Medulla oblongata (tissue), 1 donor: ENCODE data around the gene MYH6.
A peak's percentile ranks its signal among the peaks of the same experiment; 100 is the strongest.

Experiments
- DNase-seq: peaks from one replicate; pipeline ENCODE4 v3.0.0-alpha.2; 2015; ENCODE audit errors: extremely low spot score

Gene MYH6

DNA sequence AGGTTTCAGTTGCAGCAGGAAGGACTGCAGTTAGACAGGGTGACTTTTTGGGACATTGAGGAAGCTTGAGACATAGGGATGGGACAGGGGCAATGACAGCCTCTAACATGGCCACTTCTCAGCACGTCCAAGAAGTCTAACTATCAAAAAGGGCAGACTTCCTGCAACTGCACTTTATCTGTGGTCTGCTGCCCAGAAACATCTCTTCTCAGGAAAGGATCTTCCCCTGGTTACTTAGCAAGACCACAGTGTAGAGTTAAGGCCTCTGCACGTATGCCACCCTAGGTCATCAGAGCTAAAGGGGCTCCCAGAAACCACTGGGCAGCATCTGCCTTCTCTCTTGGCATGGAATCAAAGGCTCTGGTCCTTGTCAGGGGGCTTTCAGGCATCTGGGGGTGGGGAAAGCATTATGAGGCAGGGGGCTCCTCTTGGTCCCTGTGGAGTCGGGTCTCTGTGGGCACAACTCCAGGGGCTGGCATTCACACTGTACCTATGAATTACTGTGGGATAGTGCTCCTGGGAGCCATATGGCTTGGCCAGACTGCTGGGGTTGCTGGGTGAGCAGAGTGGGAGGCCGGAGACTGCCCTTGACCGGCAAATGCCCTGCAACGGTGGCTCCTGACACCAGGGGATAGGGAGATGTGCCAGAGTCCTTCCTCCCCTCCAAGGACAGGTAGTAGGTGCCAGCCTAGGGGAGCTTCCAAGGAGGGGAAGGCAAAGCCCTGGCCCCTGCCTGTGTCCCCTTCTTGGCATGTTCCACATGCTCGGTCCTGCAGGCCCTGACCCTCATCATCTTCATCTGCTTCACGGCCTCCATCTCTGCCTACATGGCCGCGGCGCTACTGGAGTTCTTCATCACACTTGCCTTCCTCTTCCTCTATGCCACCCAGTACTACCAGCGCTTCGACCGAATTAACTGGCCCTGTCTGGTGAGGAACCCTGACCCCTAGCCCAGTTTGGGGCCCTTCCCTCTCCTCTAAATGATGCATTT lies 30.2 kb downstream of the MYH6 start:
- DNase-seq = no peak

GRCh38 chr14:23377198-23377550 lies 30.9 kb downstream of the MYH6 start:
- DNase-seq = no peak

- peak; percentile 96 for DNase-seq
Observed at GRCh38 chr14:23376482-23377197, 31.4 kb downstream of the MYH6 start, which contains the start of gene CMTM5. CMTM5 (plus strand) TSS chr14:23377046; CDS start chr14:23377252, 206 bp downstream.

DNA sequence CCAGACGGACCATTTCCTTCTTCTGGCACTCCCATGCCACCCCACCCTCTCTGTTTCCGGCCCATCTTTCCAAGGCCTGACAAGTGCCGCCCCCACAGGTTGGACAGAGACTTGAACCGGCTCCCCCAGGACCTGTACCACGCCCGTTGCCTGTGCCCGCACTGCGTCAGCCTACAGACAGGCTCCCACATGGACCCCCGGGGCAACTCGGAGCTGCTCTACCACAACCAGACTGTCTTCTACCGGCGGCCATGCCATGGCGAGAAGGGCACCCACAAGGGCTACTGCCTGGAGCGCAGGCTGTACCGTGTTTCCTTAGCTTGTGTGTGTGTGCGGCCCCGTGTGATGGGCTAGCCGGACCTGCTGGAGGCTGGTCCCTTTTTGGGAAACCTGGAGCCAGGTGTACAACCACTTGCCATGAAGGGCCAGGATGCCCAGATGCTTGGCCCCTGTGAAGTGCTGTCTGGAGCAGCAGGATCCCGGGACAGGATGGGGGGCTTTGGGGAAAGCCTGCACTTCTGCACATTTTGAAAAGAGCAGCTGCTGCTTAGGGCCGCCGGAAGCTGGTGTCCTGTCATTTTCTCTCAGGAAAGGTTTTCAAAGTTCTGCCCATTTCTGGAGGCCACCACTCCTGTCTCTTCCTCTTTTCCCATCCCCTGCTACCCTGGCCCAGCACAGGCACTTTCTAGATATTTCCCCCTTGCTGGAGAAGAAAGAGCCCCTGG lies 32.4 kb downstream of the MYH6 start:
- peak; percentile 50 for DNase-seq

DNA sequence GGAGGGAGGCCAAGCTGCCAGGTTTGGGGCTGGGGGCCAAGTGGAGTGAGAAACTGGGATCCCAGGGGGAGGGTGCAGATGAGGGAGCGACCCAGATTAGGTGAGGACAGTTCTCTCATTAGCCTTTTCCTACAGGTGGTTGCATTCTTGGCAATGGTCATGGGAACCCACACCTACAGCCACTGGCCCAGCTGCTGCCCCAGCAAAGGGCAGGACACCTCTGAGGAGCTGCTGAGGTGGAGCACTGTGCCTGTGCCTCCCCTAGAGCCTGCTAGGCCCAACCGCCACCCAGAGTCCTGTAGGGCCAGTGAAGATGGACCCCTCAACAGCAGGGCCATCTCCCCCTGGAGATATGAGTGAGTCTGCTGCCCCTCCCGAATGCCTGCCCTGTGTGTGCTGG lies 35.0 kb downstream of the MYH6 start:
- no peak for DNase-seq

DNA sequence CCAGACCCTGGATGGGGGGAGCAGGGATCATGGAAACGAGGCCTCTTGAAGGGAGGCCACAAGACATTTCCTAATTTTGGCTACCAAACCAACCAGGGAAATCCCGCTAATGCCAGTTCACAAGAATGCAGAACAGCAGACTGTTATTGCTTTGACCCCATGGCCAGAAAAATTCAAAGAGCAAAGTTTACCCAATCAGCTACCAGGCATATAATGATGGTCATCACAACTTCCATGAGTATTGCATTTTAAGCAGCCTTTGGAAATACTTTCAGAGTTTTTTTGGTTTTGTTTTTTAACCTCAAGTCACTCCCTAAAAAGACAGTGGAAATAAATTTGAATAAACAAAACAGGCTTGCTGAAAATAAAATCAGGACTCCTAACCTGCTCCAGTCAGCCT lies 35.6 kb downstream of the MYH6 start, which contains the start of gene IL25:
IL25 (plus strand) TSS at position 301 of the 400 bp plus-strand sequence.
- no peak for DNase-seq

DNA sequence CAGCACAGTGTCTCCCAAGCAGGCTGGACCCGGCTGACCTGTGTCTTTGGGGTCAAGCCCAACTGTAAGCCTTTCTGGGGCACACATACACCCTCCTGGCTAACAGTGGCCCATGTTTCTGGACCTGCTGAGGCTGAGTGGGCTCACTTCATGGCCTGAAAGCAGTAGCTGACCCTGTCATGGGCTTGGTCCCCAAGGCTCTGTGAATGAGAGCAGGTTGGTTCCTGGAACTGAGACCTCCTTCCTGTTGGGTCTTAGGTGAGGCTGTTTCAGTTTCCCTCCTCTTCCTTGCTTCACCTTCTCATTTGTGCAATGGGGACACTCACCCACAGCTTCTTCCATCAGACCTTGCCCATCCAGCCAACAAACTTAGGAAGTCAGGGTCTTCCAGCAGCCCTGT lies 36.2 kb downstream of the MYH6 start:
- DNase-seq = no peak

DNA sequence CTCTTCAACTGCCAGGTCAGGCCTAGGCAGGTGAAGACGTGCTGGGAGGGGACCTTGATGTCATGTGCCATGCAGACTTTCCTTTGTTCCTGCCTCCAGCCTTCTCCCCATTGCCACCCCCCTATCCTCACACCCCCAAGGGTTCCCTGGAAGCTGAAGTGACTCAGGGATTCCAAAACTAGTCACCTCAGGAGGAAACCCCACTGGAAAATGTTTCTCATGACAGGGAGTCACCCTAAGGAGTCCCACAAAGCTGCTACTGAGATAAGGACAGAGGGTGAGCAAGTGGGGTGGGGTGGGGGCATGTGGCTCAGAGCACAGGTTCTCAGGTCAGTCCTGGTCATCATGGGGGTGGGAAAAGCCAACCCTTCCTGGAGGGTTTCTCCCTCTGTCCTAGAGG lies 37.9 kb downstream of the MYH6 start:
- DNase-seq = no peak

DNA sequence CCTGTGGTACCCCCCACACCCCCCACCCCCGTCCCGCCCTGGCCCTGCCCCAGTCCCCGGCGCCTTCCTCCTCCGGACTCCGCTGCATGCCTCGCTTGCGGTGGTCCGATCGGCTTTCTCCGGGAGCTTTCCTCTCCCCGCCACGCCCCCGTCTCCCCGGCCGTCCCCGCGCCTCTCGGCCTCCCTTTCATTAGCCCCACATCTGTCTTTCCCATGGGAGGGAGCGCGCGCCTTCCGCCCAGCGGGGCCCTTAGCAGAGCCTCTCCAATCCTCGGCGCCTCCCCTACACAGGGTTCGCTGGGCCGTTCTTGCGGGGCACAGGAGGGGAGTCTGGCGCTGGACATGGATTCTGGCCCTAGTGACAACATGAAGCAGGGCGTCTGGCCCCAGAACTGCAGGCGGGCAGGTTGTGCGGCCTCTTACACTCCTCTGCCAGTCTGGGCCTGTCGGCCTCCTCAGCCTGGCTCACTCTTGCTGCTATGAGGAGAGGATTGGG lies 41.6 kb downstream of the MYH6 start:
- peak; percentile 70 for DNase-seq

- DNase-seq = peak; percentile 88
Observed at GRCh38 chr14:23365732-23366425, 42.2 kb downstream of the MYH6 start.

DNA sequence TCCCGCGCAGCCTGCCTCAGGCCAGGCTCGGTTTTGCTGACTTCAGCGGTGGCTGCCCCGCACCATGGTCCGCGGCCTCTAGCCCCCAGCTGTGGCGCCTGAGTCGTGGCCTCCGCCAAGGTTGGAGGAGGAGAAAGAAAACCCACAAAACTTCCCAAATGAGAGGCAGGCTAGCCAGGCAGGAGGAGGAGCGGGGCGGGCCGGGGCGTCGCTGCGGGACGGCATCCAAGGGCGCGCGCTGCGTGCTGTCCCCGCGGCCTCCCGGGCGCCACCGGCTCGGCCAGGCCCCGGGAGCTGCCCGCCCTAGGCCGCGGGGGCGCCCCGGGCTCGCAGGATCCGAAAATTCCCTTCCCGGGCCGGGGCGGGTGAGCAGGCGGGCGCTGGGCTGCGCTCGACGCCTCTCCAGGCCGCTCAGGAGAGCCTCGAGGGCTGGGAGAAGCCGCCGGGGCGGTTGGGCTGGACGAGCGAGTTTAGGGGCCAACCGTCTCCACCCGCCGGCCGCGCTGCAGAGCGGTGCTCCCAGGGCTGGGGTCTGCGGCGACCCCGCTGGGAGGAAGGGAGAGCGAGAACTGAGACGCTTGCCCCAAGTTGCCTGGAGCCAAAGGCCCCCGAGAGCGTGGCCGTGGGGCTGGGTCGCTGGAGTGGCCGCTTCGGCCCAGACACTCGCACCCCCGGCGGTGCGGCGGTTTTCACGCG lies 42.9 kb downstream of the MYH6 start, which contains the start of gene EFS:
EFS (minus strand) TSS at position 137 of the 696 bp plus-strand sequence. CDS start 147 bp downstream, outside the sequence.
- peak; percentile 54 for DNase-seq

DNA sequence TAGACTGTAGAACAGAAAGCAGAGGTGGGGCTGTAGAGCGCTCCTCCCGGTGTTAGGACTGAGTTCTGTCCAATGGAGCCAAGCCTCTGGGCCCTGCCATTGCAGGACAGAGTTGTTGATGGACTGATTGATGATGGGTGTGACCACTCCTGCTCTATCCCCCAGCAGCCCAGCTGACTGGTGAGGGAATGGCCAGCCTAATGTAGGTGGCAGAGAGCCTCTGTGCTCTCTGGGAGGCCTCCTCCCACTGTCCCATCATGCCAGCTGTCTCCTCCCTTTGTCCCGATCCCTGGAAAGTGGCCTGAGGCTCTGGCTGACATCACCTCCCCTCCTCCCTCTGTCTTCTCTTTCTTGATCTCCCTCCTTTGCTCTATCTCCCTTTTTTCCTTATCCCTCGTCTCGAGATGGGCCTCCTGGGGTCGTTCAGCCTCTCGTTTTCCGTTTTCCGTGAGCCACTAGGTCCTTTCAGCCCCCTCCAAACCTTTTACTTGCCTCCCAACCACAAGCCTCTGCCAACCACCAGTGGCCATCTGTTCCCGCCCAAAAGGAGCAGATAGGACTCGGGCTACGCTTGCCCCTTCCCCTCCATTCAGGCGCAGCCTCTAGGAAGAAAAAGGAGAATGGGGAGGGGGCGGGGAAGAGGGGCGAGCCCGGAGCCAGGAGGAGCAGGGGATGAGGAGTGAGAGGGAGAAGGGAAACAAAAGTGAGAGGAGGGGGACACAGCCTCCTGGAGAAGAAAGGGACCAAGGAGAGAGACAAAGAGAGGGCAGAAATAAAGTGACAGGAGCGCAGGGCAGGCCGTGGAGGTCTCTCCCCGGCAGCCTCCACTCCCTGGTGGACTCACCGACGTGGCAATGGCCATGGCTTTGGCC lies 43.7 kb downstream of the MYH6 start:
- peak; percentile 88 for DNase-seq

DNA sequence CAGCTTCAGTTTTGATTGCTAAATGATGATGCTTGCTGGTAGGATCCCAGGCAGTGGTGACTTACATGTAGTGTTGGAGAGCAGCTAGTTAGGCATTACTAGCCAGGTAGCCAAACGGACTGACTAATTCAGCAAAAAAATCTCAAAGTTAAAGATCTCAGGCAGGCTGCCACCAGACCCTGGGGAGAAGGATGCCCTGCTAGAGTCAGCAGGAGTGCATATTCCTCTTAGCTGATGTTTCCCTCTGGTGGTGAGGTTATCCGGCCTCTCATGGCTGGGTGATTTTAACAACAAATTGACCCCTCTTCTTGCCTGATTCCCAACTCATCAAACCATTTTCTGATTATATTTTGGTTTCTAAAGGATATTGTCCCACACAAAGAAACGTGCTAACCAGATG lies 45.9 kb downstream of the MYH6 start:
- DNase-seq = peak; percentile 50

DNA sequence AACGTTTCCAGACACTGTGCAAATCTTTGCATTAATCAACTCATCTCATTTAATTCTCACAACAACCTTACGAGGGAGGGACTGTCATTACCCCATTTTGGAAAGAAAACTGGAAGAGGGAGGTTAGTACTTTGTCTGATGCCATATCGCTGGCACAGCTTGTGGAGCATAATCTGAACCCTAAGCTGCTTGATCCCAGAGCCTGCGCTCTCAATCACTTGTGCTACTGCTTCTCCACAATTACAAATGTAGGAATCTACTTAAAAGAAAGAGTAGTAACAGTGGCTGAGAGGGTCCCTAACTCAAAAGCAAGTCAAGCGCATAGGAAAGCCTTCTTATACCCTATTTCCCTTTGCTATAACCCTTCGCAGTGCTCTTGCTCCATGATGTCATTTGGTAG lies 46.3 kb downstream of the MYH6 start:
- no peak for DNase-seq

DNA sequence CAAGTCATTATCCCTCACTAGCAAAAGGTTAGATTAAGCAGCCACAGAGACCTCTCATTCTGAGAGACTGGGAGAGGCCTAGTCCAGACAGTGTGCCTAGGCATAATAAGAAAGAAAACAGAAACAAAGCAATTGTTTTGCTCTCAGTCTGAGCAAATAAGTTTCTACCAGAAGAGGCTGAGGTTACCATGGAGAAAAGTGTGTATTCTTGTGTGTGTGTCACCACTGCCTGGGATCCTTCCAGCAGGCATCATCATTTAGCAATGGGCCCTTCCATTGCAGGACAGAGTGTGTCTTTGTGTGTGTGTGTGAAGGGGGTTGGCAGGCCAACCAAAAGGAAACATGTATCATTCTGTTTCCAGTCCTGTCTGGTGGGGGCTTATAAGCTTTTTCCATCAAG lies 46.8 kb downstream of the MYH6 start:
- peak; percentile 78 for DNase-seq

- peak; percentile 91 for DNase-seq
Observed at GRCh38 chr14:23360496-23360895, 47.6 kb downstream of the MYH6 start.

DNA sequence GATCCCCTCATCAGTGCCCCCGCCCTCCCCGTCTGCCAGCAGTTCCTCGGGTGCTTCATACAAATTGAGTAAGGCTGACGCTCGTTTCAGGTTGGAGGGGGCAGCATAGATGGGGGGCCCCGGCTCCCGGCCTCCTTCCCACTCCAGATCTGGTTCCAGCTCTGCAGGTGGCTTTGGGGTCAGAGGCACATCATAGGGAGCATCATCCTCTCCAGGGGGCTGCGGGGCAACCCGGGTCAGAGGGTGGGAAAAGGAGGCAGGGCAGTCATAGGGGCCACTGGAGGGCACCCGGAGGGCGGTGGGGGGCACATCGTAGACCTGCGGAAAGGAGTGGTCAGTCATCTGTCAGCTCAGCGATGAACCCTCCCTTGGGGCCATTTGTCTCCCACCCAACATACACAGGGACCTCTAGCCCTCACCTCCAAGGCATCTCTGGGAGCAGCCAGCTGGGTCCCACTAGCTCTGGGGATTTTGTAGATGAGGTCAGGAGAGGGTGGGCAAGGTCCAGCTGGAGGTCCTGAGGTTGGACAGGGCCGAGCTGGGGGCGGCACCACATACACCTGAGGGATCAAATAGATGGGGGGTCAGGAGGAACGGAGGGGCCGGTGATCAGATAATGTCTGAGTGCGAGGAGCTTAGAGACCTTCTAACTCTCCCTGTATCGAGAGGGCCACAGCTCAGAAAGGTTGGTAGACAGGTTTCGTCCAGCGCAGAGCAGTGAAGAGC lies 48.2 kb downstream of the MYH6 start:
- no peak for DNase-seq

GRCh38 chr14:23359167-23359626 lies 48.9 kb downstream of the MYH6 start:
- DNase-seq = no peak
